ENCODE results near the gene FIGN.

- TF ChIP-seq CTCF (IDR thresholded peaks at IDR 0.05; ENCODE audit: low read depth, low read length) (no peak), MAX (IDR thresholded peaks at IDR 0.05; ENCODE audit: low read depth, low read length) (no peak), POLR2A (IDR thresholded peaks at IDR 0.05; ENCODE audit: extremely low read depth, insufficient read length) (no peak)
Measured at GRCh38 chr2:163664610-163665009, 71.2 kb downstream of the FIGN start.
